Testis (tissue), 2 donors: ENCODE data around the gene FAM78A.

Experiments
- CTCF ChIP-seq, 3 experiments: fragments of 450-650 bp in 2 of 3; fragments of 200-600 bp in 1 of 3; sonication (generic) in 1 of 3; IDR thresholded peaks; one replicate each; pipeline ENCODE4 v1.5.1; 2016 to 2019; ENCODE audit warnings: antibody characterized with exemption in 3 of 3, mild to moderate bottlenecking in 2 of 3, moderate library complexity in 1 of 3
- POLR2A ChIP-seq: fragments of 450-650 bp; IDR thresholded peaks from one replicate; pipeline ENCODE4 v1.6.1; 2017; ENCODE audit warnings: antibody characterized with exemption, mild to moderate bottlenecking, moderate library complexity

GRCh38 chr9:131306397-131307004 is 30.2 kb upstream of the FAM78A start:
- TF ChIP-seq CTCF (IDR thresholded peaks at IDR 0.05) (no peak), POLR2A (no peak)
